Skeletal muscle tissue (tissue), 4 donors: ENCODE results near the gene PITPNM3. TPM values are rescaled to one million over a fixed set of nuclear protein-coding genes. Genes with fewer than 3 reads are reported as not detected.

Source experiments
- H3K27ac ChIP-seq: one replicate; pipeline ENCODE4 v1.7.0; 2013; ENCODE audit warnings: mild to moderate bottlenecking, low read depth, low read length, inconsistent platforms
- H3K27me3 ChIP-seq, 3 donors: one replicate each; pipeline ENCODE4 v1.7.0; 2013; ENCODE audit warnings: low read length in 3 of 3; ENCODE audit not compliant: control insufficient read depth in 3 of 3, insufficient read depth in 3 of 3
- H3K36me3 ChIP-seq, 3 donors: one replicate each; pipeline ENCODE4 v1.7.0; 2013; ENCODE audit warnings: low read length in 3 of 3; ENCODE audit not compliant: control insufficient read depth in 3 of 3, insufficient read depth in 3 of 3
- H3K4me1 ChIP-seq, 3 donors: one replicate each; pipeline ENCODE4 v1.7.0; 2013; ENCODE audit warnings: low read length in 3 of 3, mild to moderate bottlenecking in 3 of 3; ENCODE audit not compliant: control insufficient read depth in 3 of 3, insufficient read depth in 3 of 3
- H3K4me3 ChIP-seq, 3 donors: one replicate each; pipeline ENCODE4 v1.7.0; 2013; ENCODE audit warnings: low read length in 3 of 3
- H3K9ac ChIP-seq, 3 donors: one replicate each; pipeline ENCODE4 v1.7.0; 2013; ENCODE audit warnings: low read length in 3 of 3, mild to moderate bottlenecking in 3 of 3, moderate library complexity in 2 of 3, low read depth in 1 of 3
- H3K9me3 ChIP-seq, 3 donors: one replicate each; pipeline ENCODE4 v1.7.0; 2013; ENCODE audit warnings: low read length in 3 of 3; ENCODE audit not compliant: control insufficient read depth in 3 of 3
- total RNA-seq: library from RNA; depleted of rRNA; stranded (reverse); fragments of >200 nt; gene quantifications from one replicate; pipeline ENCODE4 v1.2.3, GENCODE V29; 2014
- donor health status: Osteomylitis.

PITPNM3 gene
- total RNA-seq, 1 donor from 2014 or later, result 1.0 TPM

GRCh38 chr17:6523809-6524355 lies 32.5 kb downstream of the PITPNM3 start:
- H3K27me3 ChIP-seq, result peaks cover 0 to 2% (median 0%) of the 10 kb centered on the region in 3 donors
- H3K27ac ChIP-seq, result no peak overlapping the region
- H3K36me3 ChIP-seq, result no peaks in the 10 kb centered on the region
- H3K4me1 ChIP-seq, result no peaks in the 10 kb centered on the region
- H3K9ac ChIP-seq, result no peak overlapping the region
- H3K9me3 ChIP-seq, result no peaks in the 10 kb centered on the region
- H3K4me3 ChIP-seq, result no peak overlapping the region

DNA sequence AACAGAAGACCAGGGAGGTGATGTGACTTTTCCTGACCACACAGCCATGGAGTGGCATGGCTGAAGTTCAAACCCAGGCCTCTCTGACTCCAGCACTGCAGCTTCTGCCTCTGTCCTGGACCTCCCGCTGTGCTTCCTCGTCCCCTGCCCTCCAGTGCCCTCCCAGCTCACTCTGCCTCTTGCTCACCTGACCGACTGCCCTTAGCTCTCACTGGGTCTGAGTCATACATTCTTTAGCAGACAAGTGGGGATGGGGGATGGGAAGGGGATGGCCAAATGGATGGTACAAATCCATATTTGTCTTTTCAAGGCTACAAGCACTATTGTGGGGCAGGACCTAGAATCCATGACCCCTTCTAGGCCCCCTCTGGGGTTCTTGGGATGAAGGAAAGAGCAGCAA lies 33.0 kb downstream of the PITPNM3 start:
- H3K4me3 ChIP-seq, result no peak overlapping the region
- H3K27me3 ChIP-seq, result peaks cover 0 to 2% (median 0%) of the 10 kb centered on the region in 3 donors
- H3K9me3 ChIP-seq, result no peaks in the 10 kb centered on the region
- no peaks in the 10 kb centered on the region for H3K4me1 ChIP-seq
- no peaks in the 10 kb centered on the region for H3K36me3 ChIP-seq
- H3K27ac ChIP-seq, result no peak overlapping the region
- H3K9ac ChIP-seq, result no peak overlapping the region

DNA sequence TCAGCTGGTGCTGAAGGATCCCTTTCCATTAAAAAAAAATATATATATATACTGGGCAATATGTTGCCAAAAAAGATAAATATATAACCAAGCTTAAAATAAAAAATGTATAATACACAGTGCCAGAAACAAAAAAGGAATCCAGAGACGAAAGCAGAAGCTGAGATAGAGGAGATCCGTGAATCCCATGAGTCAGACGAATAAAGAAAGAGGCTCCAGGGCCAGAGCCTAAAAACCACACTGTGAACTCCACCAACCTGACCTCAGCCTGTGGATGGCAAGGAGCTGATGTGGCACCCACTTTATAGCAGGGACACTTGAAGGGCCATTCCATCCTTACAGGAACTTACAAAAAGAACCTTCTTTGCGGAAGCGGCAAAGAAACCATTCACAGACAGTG lies 34.8 kb downstream of the PITPNM3 start:
- Histone ChIP-seq H3K36me3 (no peaks in the 10 kb centered on the region), H3K9me3 (no peaks in the 10 kb centered on the region), H3K4me1 (no peaks in the 10 kb centered on the region), H3K27me3 (no peaks in the 10 kb centered on the region), H3K4me3 (no peak overlapping the region), H3K9ac (no peak overlapping the region), H3K27ac (no peak overlapping the region)

DNA sequence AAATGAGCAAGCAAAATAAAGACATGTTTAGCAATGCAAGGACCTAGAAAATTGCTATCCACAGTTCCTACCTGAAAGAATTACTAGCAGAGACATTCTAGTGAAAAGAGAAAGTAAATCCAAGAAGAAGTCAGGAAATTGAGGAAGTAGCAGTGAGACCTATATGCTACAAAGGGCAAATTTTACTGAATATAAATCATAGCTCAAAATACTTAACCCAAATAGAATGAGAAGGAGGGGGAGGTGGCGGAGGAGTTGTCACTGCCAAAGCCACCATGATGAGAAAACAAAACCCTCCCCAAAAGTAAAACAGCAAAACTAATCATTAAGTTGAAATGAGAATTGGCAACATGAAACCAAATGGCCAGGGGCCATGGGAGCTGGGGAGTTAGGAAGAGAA lies 39.3 kb downstream of the PITPNM3 start:
- no peaks in the 10 kb centered on the region for H3K36me3 ChIP-seq
- no peaks in the 10 kb centered on the region for H3K9me3 ChIP-seq
- no peaks in the 10 kb centered on the region for H3K4me1 ChIP-seq
- H3K4me3 ChIP-seq, result no peak overlapping the region
- no peak overlapping the region for H3K9ac ChIP-seq
- peaks cover 0 to 2% (median 0%) of the 10 kb centered on the region in 3 donors for H3K27me3 ChIP-seq
- no peak overlapping the region for H3K27ac ChIP-seq

DNA sequence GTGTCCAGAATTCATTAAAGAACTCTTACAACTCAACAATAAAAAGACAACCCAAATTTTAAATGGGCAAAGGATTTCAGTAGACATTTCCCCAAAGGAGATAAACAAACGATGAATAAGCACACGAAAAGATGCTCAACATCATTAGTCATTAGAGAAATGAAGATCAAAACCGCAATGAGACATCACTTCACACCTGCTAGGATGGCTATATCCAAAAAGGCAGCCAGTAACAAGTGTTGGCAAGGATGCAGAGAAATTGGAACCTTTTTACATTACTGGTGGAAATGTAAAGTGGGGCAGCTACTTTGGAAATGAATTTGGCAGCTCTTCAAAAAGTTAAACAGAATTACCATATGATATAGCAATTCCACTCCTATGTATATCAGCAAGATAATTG lies 42.0 kb downstream of the PITPNM3 start:
- no peaks in the 10 kb centered on the region for H3K36me3 ChIP-seq

DNA sequence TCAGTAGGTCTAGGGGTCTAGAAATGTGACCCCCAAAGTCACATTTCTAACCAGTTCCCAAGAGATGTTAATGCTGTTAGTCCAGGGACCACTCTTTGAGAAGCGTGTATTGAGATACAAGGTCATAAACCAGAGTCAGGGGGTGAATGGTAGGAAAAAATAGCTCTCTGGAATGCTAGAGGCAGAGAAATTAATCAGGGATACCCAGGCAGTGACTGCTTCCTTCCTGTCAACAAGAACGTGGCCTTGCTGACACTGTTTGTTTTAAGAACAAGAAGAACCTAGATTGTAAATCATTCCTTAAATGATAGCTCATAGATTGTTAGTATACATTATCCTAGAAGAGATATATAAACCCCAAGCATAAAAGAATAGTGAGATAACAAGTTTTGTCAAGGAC lies 43.8 kb downstream of the PITPNM3 start:
- H3K4me3 ChIP-seq, result no peak overlapping the region
- no peak overlapping the region for H3K9ac ChIP-seq
- no peak overlapping the region for H3K27ac ChIP-seq
- H3K27me3 ChIP-seq, result peaks cover 4 to 27% (median 17%) of the 10 kb centered on the region in 3 donors
- no peaks in the 10 kb centered on the region for H3K36me3 ChIP-seq
- no peaks in the 10 kb centered on the region for H3K9me3 ChIP-seq
- H3K4me1 ChIP-seq, result peaks cover 0 to 2% (median 0%) of the 10 kb centered on the region in 3 donors

More for the DNA sequence above, 42.0 kb downstream of the PITPNM3 start:
- Histone ChIP-seq H3K27me3 (peaks cover 0 to 14% (median 4%) of the 10 kb centered on the region in 3 donors), H3K9me3 (no peaks in the 10 kb centered on the region), H3K27ac (no peak overlapping the region), H3K9ac (no peak overlapping the region), H3K4me3 (no peak overlapping the region), H3K4me1 (no peaks in the 10 kb centered on the region)

DNA sequence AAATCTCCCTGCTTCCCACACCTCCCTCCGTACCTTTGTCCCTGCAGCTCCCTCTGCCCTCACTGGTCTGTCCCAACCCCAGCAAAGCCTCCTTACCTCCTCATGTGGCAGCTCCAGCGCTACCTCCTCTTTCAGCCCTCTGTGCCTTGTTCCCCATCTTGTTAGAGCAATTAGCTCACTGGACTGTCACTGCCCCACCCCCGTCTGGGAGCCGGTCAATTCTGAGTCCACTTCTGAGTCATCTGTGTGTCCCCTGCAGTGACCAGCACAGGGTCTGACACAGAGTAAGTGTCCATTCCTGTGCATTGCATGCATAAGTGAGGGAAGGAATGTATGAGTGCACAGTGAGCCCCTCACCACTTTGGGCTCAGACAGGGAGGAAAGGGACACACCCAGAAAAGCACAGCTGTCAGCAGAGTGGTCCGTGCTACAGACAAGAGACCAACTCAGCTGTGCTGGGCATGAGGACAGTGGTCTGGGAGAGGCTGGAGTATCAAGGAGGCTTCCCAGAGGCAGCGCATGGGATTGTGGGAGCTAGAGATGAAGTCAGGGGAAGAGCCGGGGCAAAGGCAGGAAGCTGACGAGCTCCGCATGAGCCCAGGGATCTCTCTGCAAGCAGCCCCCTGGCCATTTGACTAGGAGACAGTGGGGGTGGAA lies 45.9 kb downstream of the PITPNM3 start:
- H3K36me3 ChIP-seq, result no peaks in the 10 kb centered on the region
- H3K9ac ChIP-seq, result no peak overlapping the region
- peaks cover 0 to 2% (median 0%) of the 10 kb centered on the region in 3 donors for H3K4me1 ChIP-seq
- H3K27me3 ChIP-seq, result peaks cover 4 to 27% (median 18%) of the 10 kb centered on the region in 3 donors
- H3K27ac ChIP-seq, result no peak overlapping the region
- H3K9me3 ChIP-seq, result no peaks in the 10 kb centered on the region
- H3K4me3 ChIP-seq, result no peak overlapping the region

DNA sequence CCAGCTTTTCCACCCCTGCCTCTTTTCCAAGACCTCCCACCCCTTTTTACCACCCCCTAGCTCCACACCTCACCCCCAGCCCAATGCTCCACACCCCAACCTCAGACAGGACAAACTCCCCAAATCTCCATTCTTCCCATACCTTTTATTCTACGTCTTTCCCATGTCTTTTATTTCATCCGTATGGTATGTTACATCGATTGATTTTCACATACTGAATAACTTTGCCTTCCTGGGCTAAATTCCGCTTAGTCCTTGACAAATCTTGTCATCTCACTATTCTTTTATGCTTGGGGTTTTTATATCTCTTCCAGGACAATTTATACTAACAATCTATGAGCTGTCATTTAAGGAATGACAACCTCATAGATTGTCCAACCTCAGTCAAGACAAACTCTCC lies 46.4 kb downstream of the PITPNM3 start:
- no peak overlapping the region for H3K27ac ChIP-seq
- no peak overlapping the region for H3K4me3 ChIP-seq
- peaks cover 4 to 27% (median 18%) of the 10 kb centered on the region in 3 donors for H3K27me3 ChIP-seq
- H3K9me3 ChIP-seq, result no peaks in the 10 kb centered on the region
- no peak overlapping the region for H3K9ac ChIP-seq
- no peaks in the 10 kb centered on the region for H3K36me3 ChIP-seq
- H3K4me1 ChIP-seq, result peaks cover 0 to 2% (median 0%) of the 10 kb centered on the region in 3 donors

GRCh38 chr17:6509031-6509771 lies 47.2 kb downstream of the PITPNM3 start:
- H3K27ac ChIP-seq, result no peak overlapping the region
- no peak overlapping the region for H3K4me3 ChIP-seq
- no peaks in the 10 kb centered on the region for H3K9me3 ChIP-seq
- H3K36me3 ChIP-seq, result no peaks in the 10 kb centered on the region
- H3K4me1 ChIP-seq, result peaks cover 0 to 2% (median 0%) of the 10 kb centered on the region in 3 donors
- H3K9ac ChIP-seq, result no peak overlapping the region
- H3K27me3 ChIP-seq, result peaks cover 4 to 27% (median 18%) of the 10 kb centered on the region in 3 donors

DNA sequence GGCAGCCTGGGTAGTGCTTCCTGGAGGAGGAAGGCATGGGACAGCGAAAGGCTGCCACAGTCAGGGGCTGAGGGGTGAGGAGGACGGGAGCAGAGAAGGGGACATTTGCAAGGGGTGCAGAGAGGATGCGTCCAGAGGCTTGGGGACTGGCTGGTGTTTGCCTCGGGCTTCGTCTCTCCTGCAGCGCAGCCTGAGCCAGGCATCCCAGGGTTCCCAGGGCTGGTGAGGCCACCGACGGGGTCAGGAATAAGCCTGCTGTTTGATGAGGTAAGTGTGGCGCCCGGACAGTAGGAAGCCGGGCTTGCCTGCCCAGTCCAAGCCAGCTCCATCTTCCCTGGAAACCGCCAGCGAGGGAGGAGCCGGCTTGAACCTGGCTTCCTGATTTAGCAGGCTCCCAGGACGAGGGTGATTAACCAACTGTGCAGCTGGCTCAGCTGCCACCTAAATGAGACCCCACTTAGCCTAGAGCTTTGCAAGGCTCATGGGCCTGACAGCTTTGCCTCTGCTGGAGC lies 47.8 kb downstream of the PITPNM3 start:
- no peak overlapping the region for H3K27ac ChIP-seq

More for the DNA sequence above, 47.8 kb downstream of the PITPNM3 start:
- Histone ChIP-seq H3K4me3 (no peak overlapping the region), H3K4me1 (peaks cover 0 to 2% (median 0%) of the 10 kb centered on the region in 3 donors), H3K9ac (no peak overlapping the region), H3K27me3 (peaks cover 4 to 27% (median 18%) of the 10 kb centered on the region in 3 donors), H3K36me3 (no peaks in the 10 kb centered on the region), H3K9me3 (no peaks in the 10 kb centered on the region)
